GM12875 (cell line): ENCODE measurements around the gene RITA1.

Experiments used
- H3K4me3 ChIP-seq: one replicate; pipeline ENCODE4 v1.5.1; 2011; ENCODE audit warnings: low read depth, low read length, control low read depth
- CTCF ChIP-seq: IDR thresholded peaks from 2 replicates; pipeline ENCODE4 v1.5.1; 2011; ENCODE audit warnings: low read depth, mild to moderate bottlenecking, control low read depth, inconsistent platforms, low read length, moderate library complexity, borderline replicate concordance; ENCODE audit not compliant: insufficient read depth

The RITA1 gene

GRCh38 chr12:113197518-113198077 lies 12.1 kb downstream of the RITA1 start:
- no peak overlapping the region for H3K4me3 ChIP-seq
- TF ChIP-seq CTCF, result no peak

- TF ChIP-seq CTCF, result no peak
- no peak overlapping the region for H3K4me3 ChIP-seq
Measured at GRCh38 chr12:113198296-113198695, 12.8 kb downstream of the RITA1 start.

GRCh38 chr12:113200021-113200797 lies 14.7 kb downstream of the RITA1 start:
- H3K4me3 ChIP-seq, result no peak overlapping the region
- TF ChIP-seq CTCF, result no peak

GRCh38 chr12:113201187-113202177 lies 16.0 kb downstream of the RITA1 start:
- TF ChIP-seq CTCF, result no peak
- H3K4me3 ChIP-seq, result no peak overlapping the region

GRCh38 chr12:113202300-113203075 lies 17.0 kb downstream of the RITA1 start:
- TF ChIP-seq CTCF, result no peak
- H3K4me3 ChIP-seq, result no peak overlapping the region

- no peak overlapping the region for H3K4me3 ChIP-seq
- no peak for TF ChIP-seq CTCF
Measured at GRCh38 chr12:113203852-113204760, 18.6 kb downstream of the RITA1 start.
